ENCODE measurements around the gene KRT5. TPM values are rescaled to one million over a fixed set of nuclear protein-coding genes. Genes with fewer than 3 reads are reported as not detected.

KRT5 gene
- total RNA-seq, 5 donors from 2014 or later (not counting 1 experiment from before 2014, with no cell fraction given), result not detected

DNA sequence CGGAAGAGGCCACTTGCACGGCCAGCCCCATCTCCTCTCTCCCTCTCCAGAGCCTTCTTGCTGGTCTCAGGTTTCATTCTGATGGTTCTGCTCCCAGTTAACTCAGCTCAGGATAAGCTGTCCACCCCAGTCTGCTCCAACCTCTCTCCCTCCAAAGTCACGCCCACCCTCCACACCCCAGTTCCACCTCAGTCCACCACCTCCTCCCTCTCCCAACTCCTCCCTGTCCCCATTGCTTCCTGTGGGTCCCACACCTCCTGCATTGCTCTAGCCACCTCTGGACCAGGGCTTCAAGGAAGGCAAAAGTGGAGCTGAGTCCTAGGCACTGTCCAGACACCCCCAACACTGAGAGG lies 19.6 kb upstream of the KRT5 start:
- DNase-seq, result no peak
- Mint-ChIP-seq H3K36me3 (no peaks in the 10 kb centered on the region), H3K4me1 (peaks cover 0 to 3% (median 0%) of the 10 kb centered on the region in 3 donors), H3K4me3 (no peak overlapping the region), H3K27ac (no peak overlapping the region), H3K27me3 (peaks cover 0 to 3% of the 10 kb centered on the region in 2 donors), H3K9me3 (no peaks in the 10 kb centered on the region)
- no peaks in the 10 kb centered on the region for H3K9me3 ChIP-seq
- peaks cover 0 to 32% of the 10 kb centered on the region in 2 experiments for H3K27me3 ChIP-seq (replicated peaks in 1 of 2; ENCODE audit: control insufficient read depth in 2 of 2, extremely low read depth in 1 of 2, insufficient read depth in 2 of 2, low read length in 1 of 2)
- H3K36me3 ChIP-seq (ENCODE audit: control insufficient read depth in 2 of 2, extremely low read depth in 1 of 2, insufficient read depth in 1 of 2, low read length in 1 of 2), result no peaks in the 10 kb centered on the region
- ChIA-PET POLR2A (no interaction called here), CTCF (no interaction called here)
- H3K4me1 ChIP-seq (ENCODE audit: control insufficient read depth in 1 of 2, extremely low read depth in 1 of 2, insufficient read depth in 2 of 2, low read length in 2 of 2), result peaks cover 0 to 7% of the 10 kb centered on the region in 2 experiments
- no peak overlapping the region for H3K4me3 ChIP-seq (ENCODE audit: control insufficient read depth in 1 of 2, extremely low read depth in 1 of 2, low read length in 1 of 2)
- WGBS (ENCODE audit: insufficient coverage), result 81% methylated on average over 3 of the region's 3 CpGs
- H3K27ac ChIP-seq (ENCODE audit: low read length), result no peak overlapping the region
- ATAC-seq (replicated peaks in 1 of 4), result no peak

- Mint-ChIP-seq H3K36me3 (no peaks in the 10 kb centered on the region), H3K4me1 (peaks cover 0 to 3% (median 0%) of the 10 kb centered on the region in 3 donors), H3K9me3 (no peaks in the 10 kb centered on the region), H3K27me3 (peaks cover 0 to 3% of the 10 kb centered on the region in 2 donors), H3K4me3 (no peak overlapping the region), H3K27ac (no peak overlapping the region)
- Histone ChIP-seq H3K27me3 (replicated peaks in 1 of 2; ENCODE audit: control insufficient read depth in 2 of 2, extremely low read depth in 1 of 2, insufficient read depth in 2 of 2, low read length in 1 of 2) (peaks cover 0 to 29% of the 10 kb centered on the region in 2 experiments), H3K9me3 (no peaks in the 10 kb centered on the region), H3K4me1 (ENCODE audit: control insufficient read depth in 1 of 2, extremely low read depth in 1 of 2, insufficient read depth in 2 of 2, low read length in 2 of 2) (peaks cover 0 to 7% of the 10 kb centered on the region in 2 experiments), H3K36me3 (ENCODE audit: control insufficient read depth in 2 of 2, extremely low read depth in 1 of 2, insufficient read depth in 1 of 2, low read length in 1 of 2) (no peaks in the 10 kb centered on the region), H3K4me3 (ENCODE audit: control insufficient read depth in 1 of 2, extremely low read depth in 1 of 2, low read length in 1 of 2) (no peak overlapping the region), H3K27ac (ENCODE audit: low read length) (no peak overlapping the region)
- ChIA-PET CTCF (no interaction called here), POLR2A (no interaction called here)
- 72% methylated on average over 4 of the region's 5 CpGs for WGBS (ENCODE audit: insufficient coverage)
- no peak for ATAC-seq (replicated peaks in 1 of 4)
- DNase-seq, result no peak
These were observed 19.1 kb upstream of the KRT5 start for GRCh38 chr12:52539083-52539820.

DNA sequence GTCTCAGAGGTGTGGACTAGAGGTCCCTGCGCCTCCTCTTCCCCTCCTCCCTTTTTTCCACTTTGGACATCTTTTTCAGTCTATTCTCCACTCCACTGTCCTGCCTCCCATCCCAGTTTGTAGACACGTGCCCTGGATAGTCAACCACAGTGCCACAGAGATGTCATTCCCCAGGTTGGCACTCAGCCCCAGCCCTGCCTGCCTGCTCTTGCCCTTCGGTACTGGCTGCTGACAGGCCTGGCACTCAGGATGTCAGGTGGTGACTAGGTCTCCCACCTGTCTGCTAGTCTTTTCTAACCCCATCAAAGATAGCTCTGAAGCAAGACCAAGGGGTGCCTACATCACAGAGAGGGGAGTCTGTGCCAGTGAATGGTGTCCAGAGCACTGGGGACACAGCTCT lies 16.9 kb upstream of the KRT5 start:
- no peak overlapping the region for H3K27ac Mint-ChIP-seq
- H3K36me3 Mint-ChIP-seq, result no peaks in the 10 kb centered on the region
- H3K4me1 ChIP-seq (ENCODE audit: control insufficient read depth in 1 of 2, extremely low read depth in 1 of 2, insufficient read depth in 2 of 2, low read length in 2 of 2), result no peaks in the 10 kb centered on the region
- no peaks in the 10 kb centered on the region for H3K9me3 ChIP-seq
- ATAC-seq (replicated peaks in 1 of 4) (no peak), DNase-seq (no peak)
- ChIA-PET POLR2A (no interaction called here), CTCF (no interaction called here)
- H3K27me3 Mint-ChIP-seq, result peaks cover 0 to 3% of the 10 kb centered on the region in 2 donors
- no peaks in the 10 kb centered on the region for H3K9me3 Mint-ChIP-seq
- H3K4me3 Mint-ChIP-seq, result no peak overlapping the region
- no peak overlapping the region for H3K4me3 ChIP-seq (ENCODE audit: control insufficient read depth in 1 of 2, extremely low read depth in 1 of 2, low read length in 1 of 2)
- peaks cover 0 to 26% of the 10 kb centered on the region in 2 experiments for H3K27me3 ChIP-seq (replicated peaks in 1 of 2; ENCODE audit: control insufficient read depth in 2 of 2, extremely low read depth in 1 of 2, insufficient read depth in 2 of 2, low read length in 1 of 2)
- no peak overlapping the region for H3K27ac ChIP-seq (ENCODE audit: low read length)
- no peaks in the 10 kb centered on the region for H3K4me1 Mint-ChIP-seq
- no peaks in the 10 kb centered on the region for H3K36me3 ChIP-seq (ENCODE audit: control insufficient read depth in 2 of 2, extremely low read depth in 1 of 2, insufficient read depth in 1 of 2, low read length in 1 of 2)
- 59% methylated on average over 2 of the region's 3 CpGs for WGBS (ENCODE audit: insufficient coverage)

DNA sequence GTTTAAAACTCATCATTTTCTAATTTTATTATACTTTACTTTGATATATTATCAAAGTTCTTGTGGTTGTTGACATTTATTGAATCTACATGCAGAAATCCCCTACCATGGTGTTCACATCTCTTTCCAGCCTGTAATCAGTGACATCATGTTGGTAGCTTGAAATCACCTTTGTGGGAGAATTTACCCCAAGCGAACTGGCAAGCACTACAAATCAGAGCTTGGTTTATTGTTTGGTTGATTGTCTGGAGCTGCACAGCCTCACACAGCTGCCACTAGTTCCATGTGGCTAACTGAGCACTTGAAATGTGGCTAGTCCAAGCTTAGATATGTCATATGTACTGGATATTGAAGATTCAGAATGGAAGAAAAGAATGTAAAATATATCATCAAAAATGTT lies 15.4 kb upstream of the KRT5 start:
- no peaks in the 10 kb centered on the region for H3K9me3 Mint-ChIP-seq
- peaks cover 0 to 3% of the 10 kb centered on the region in 2 donors for H3K27me3 Mint-ChIP-seq
- H3K27ac ChIP-seq (ENCODE audit: low read length), result no peak overlapping the region
- H3K4me3 Mint-ChIP-seq, result no peak overlapping the region
- CTCF ChIA-PET, result interaction anchor here in 1 of 2 donors (0.5 kb wide), 1 partner anchor 53 kb away, joined by 5 read pairs; no protein-coding TSS in a partner anchor
- no CpG with 5 or more reads among the region's 1 CpG for WGBS (ENCODE audit: insufficient coverage)
- no peak overlapping the region for H3K4me3 ChIP-seq (ENCODE audit: control insufficient read depth in 1 of 2, extremely low read depth in 1 of 2, low read length in 1 of 2)
- no peak overlapping the region for H3K27ac Mint-ChIP-seq
- H3K27me3 ChIP-seq (replicated peaks in 1 of 2; ENCODE audit: control insufficient read depth in 2 of 2, extremely low read depth in 1 of 2, insufficient read depth in 2 of 2, low read length in 1 of 2), result peaks cover 0 to 29% of the 10 kb centered on the region in 2 experiments
- no peaks in the 10 kb centered on the region for H3K4me1 ChIP-seq (ENCODE audit: control insufficient read depth in 1 of 2, extremely low read depth in 1 of 2, insufficient read depth in 2 of 2, low read length in 2 of 2)
- no peaks in the 10 kb centered on the region for H3K36me3 ChIP-seq (ENCODE audit: control insufficient read depth in 2 of 2, extremely low read depth in 1 of 2, insufficient read depth in 1 of 2, low read length in 1 of 2)
- no peaks in the 10 kb centered on the region for H3K9me3 ChIP-seq
- ATAC-seq (replicated peaks in 1 of 4), result no peak
- DNase-seq, result no peak
- POLR2A ChIA-PET, result no interaction called here
- H3K36me3 Mint-ChIP-seq, result no peaks in the 10 kb centered on the region
- H3K4me1 Mint-ChIP-seq, result no peaks in the 10 kb centered on the region

- Histone ChIP-seq H3K36me3 (ENCODE audit: control insufficient read depth in 2 of 2, extremely low read depth in 1 of 2, insufficient read depth in 1 of 2, low read length in 1 of 2) (no peaks in the 10 kb centered on the region), H3K27ac (ENCODE audit: low read length) (no peak overlapping the region), H3K4me1 (ENCODE audit: control insufficient read depth in 1 of 2, extremely low read depth in 1 of 2, insufficient read depth in 2 of 2, low read length in 2 of 2) (no peaks in the 10 kb centered on the region), H3K9me3 (no peaks in the 10 kb centered on the region), H3K4me3 (ENCODE audit: control insufficient read depth in 1 of 2, extremely low read depth in 1 of 2, low read length in 1 of 2) (no peak overlapping the region), H3K27me3 (replicated peaks in 1 of 2; ENCODE audit: control insufficient read depth in 2 of 2, extremely low read depth in 1 of 2, insufficient read depth in 2 of 2, low read length in 1 of 2) (peaks cover 0 to 24% of the 10 kb centered on the region in 2 experiments)
- peaks cover 0 to 3% of the 10 kb centered on the region in 2 donors for H3K27me3 Mint-ChIP-seq
- ChIA-PET CTCF (interaction anchor here in 1 of 2 donors (0.6 kb wide), 1 partner anchor 32 kb away, joined by 3 read pairs; no protein-coding TSS in a partner anchor), POLR2A (interaction anchor here in 1 of 2 donors (0.5 kb wide), 1 partner anchor 447 kb away, joined by 4 read pairs; no protein-coding TSS in a partner anchor)
- H3K36me3 Mint-ChIP-seq, result no peaks in the 10 kb centered on the region
- no peaks in the 10 kb centered on the region for H3K4me1 Mint-ChIP-seq
- no peak for ATAC-seq (replicated peaks in 1 of 4)
- no peaks in the 10 kb centered on the region for H3K9me3 Mint-ChIP-seq
- 63% methylated on average over 3 of the region's 5 CpGs for WGBS (ENCODE audit: insufficient coverage)
- no peak overlapping the region for H3K4me3 Mint-ChIP-seq
- no peak for DNase-seq
- no peak overlapping the region for H3K27ac Mint-ChIP-seq
These were observed 14.3 kb upstream of the KRT5 start for GRCh38 chr12:52534482-52534881.

DNA sequence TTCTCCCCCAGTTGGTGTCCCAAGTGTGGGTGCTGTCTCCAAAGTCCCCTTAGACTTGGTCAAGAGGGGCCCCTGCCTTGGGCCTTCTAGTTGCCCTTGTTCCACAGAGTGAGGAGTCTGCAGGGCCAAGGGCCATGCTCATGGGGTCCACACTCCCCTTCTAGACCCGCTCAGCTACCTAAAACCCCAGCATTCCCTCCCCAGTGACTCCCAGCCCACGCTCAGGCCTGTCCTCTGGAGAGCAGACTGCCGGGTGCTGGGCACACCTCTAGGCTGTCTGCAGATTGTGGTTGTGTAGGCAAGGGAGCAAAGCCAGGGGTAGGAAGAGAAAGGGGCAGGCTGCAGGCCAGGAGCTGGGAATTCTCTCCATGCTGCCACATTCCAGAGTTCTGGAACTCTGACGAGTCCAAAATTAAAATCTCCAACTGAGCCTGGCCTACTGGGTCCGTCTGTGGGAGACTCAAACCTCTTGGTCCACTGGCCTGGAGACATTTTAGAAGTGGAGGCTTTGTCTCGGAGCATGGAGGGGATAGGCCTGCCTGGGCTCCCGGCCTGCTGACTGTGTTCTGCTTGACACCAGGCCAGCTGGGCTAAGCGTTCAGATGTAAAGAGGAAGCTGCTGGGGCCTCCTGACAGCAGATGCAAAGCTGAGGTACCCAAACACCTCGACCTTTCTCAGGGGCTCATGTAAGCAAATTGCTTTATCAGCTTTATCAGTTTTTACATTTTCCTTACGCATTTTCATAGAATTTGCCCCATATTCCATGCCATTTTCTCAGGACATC lies 13.7 kb upstream of the KRT5 start:
- Histone ChIP-seq H3K36me3 (ENCODE audit: control insufficient read depth in 2 of 2, extremely low read depth in 1 of 2, insufficient read depth in 1 of 2, low read length in 1 of 2) (no peaks in the 10 kb centered on the region), H3K4me3 (ENCODE audit: control insufficient read depth in 1 of 2, extremely low read depth in 1 of 2, low read length in 1 of 2) (no peak overlapping the region), H3K4me1 (ENCODE audit: control insufficient read depth in 1 of 2, extremely low read depth in 1 of 2, insufficient read depth in 2 of 2, low read length in 2 of 2) (no peaks in the 10 kb centered on the region), H3K27ac (ENCODE audit: low read length) (no peak overlapping the region), H3K9me3 (no peaks in the 10 kb centered on the region), H3K27me3 (replicated peaks in 1 of 2; ENCODE audit: control insufficient read depth in 2 of 2, extremely low read depth in 1 of 2, insufficient read depth in 2 of 2, low read length in 1 of 2) (peaks cover 0 to 22% of the 10 kb centered on the region in 2 experiments)
- no peaks in the 10 kb centered on the region for H3K9me3 Mint-ChIP-seq
- ATAC-seq (replicated peaks in 1 of 4) (no peak), DNase-seq (no peak)
- no peaks in the 10 kb centered on the region for H3K4me1 Mint-ChIP-seq
- H3K4me3 Mint-ChIP-seq, result no peak overlapping the region
- H3K27me3 Mint-ChIP-seq, result peaks cover 0 to 3% of the 10 kb centered on the region in 2 donors
- H3K36me3 Mint-ChIP-seq, result no peaks in the 10 kb centered on the region
- ChIA-PET POLR2A (interaction anchor here in 1 of 2 donors (0.5 kb wide), 1 partner anchor 448 kb away, joined by 4 read pairs; no protein-coding TSS in a partner anchor), CTCF (interaction anchor here in 1 of 2 donors (0.6 kb wide), 1 partner anchor 32 kb away, joined by 3 read pairs; no protein-coding TSS in a partner anchor)
- WGBS (ENCODE audit: insufficient coverage), result 71% methylated on average over 5 of the region's 10 CpGs
- H3K27ac Mint-ChIP-seq, result no peak overlapping the region

Measured in T-cell (primary cell).